C4-2B (cell line): ENCODE data around the gene BRD1.

ENCODE experiments used
- CTCF ChIP-seq: fragments of 450-650 bp; conservative IDR thresholded peaks from 2 replicates; pipeline ENCODE4 v1.5.1; 2017; ENCODE audit warnings: mild to moderate bottlenecking
- ZFX ChIP-seq: fragments of 450-650 bp; IDR thresholded peaks from 2 replicates; pipeline ENCODE4 v1.6.1; 2017

GRCh38 chr22:49856343-49856742, 28.7 kb upstream of the BRD1 start:
- TF ChIP-seq CTCF (no peak), ZFX (no peak)
